Stimulated activated CD4-positive, alpha-beta T cell treated with anti-CD3 and anti-CD28 coated beads, TNF-alpha, amount 100 ng/mL, for 24 hours (primary cell): ENCODE results near the gene CXCL17.
A peak's percentile ranks its signal among the peaks of the same experiment; 100 is the strongest.
"Not testable (repeated sequence)": the region's sequence is repeated elsewhere in the genome, so short reads cannot be mapped to it uniquely, and the experiment has no call there.

Experiments
- DNase-seq, 3 experiments: peaks; one replicate each; pipeline ENCODE4 v3.0.0-alpha.2; 2020; ENCODE audit warnings: low read depth in 3 of 3

Gene CXCL17

GRCh38 chr19:42466521-42467182, 23.9 kb upstream of the CXCL17 start:
- DNase-seq: no peak

- no peak for DNase-seq
Measured at GRCh38 chr19:42465827-42466280, 23.1 kb upstream of the CXCL17 start.

DNA sequence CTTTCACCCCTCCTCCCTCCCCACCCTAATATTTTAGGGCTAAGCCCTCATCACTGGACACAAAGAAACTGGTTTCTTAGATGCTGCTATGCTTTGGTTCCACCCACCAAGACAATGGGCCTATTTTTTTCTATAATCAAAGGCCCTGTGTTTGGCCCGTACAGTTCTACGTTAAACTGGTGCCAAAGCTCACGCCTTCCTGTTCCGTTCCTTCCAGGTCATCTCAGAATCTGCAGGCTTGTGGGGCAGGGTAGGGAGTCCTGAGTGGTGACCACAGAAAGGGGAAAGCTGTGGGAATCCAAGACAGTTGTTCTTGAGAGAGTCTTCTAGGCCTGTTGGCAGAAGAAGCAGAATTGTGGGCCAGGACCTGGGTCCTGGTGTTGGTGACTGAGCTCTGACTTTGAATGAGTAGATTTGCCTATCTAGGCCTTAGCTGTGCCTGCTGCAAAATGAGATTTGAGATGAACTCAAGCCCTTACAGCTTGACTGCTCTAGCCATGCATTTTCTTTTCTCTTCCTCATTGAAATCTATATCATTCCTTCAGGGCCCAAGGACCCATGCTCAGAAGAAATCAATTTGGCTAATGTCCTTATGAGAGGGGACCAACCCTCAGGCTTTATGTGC, 19.1 kb upstream of the CXCL17 start:
- DNase-seq: no peak

DNA sequence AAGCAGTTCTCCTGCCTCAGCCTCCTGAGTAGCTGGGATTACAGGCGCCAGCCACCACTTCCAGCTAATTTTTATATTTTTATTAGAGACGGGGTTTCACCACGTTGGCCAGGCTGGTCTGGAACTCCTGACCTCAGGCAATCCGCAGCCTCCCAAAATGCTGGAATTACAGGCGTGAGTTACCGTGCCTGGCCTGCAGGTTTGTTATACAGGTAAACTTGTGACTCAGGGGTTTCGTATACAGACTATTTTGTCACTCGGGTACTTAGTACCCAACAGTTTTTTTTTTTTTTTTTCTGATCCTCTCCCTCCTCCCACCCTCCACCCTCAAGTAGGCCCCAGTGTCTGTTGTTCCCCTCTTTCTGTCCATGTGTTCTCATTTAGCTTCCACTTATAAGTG, 18.5 kb upstream of the CXCL17 start:
- not testable (repeated sequence) for DNase-seq

- no peak for DNase-seq
Measured at GRCh38 chr19:42459926-42460325, 17.2 kb upstream of the CXCL17 start.

DNA sequence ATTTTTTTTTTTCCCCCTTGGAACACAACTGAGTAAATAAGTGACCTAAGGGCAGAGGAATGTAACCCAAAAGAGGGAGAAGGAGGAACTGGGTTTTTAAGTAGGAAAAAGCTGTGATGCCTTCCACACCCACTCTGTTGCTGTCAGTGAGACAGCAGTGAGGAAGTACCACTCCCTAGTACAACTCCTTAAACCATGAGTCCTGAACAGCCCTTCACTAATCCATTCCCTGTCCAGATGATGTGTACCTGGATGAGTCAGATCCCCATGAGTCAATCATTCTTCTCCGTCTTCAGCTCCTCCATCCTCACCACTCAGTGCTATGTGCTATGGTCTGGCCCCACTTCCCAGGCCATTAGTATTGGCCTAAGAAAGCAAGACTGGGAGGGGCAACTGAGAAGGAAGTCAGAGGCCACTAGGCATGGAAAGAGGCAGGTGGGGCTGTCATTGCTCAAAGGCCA, 12.9 kb upstream of the CXCL17 start:
- DNase-seq: no peak

- DNase-seq: no peak
Measured at GRCh38 chr19:42455086-42455485, 12.3 kb upstream of the CXCL17 start.

- DNase-seq: no peak
Measured at GRCh38 chr19:42452590-42452989, 9.8 kb upstream of the CXCL17 start.

DNA sequence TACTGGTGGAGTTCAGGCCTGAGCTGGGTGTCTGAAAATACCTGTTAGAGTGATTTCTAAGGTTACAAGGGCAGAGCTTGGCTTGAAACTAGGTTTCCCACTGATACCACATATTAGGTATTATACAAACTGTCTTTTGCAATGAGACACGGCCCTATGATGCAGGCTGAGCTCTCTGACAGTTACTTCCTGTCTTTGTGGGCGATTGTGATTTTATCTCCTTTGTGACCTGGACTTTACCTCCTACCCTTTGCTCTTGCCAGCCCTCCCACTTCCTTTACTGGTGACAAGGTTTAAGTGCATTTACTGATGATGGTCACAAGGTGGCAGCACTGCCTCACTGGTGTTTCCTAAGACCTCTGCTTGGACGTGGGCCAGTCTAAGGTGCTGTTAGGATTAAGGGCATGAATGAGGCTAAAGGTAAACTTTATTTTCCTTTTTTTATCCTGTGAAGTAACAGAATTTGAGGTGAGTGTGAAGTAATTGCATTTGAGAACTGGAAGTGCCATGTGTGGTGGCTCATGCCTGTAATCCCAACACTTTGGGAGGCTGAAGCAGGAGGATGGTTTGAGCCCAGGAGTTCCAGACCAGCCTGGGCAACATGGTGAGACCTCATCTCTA, 7.7 kb upstream of the CXCL17 start:
- DNase-seq: peak; percentile 47 to 67 (median 62)

DNA sequence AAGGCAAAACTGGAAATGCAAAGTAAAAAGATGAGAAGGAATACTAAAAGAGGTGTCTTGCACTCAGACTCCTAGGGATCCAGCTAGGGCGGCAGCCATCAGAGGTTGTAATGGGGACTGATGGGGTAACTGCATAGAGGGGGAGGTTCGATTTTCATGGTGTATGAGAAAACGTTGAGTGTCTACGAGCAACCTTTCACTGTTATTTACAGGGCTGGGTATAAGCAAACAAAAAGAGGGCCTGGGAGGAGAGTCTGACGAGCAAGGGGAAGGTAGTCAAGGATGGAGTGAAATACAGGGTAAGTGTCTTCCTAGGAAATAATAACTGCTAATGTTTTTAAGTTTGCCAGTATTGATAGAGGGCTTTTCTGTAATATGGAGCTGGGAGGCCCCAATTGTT, 5.6 kb upstream of the CXCL17 start:
- DNase-seq: not testable (repeated sequence)

- DNase-seq: no peak
Measured at GRCh38 chr19:42445948-42446347, 3.2 kb upstream of the CXCL17 start.

DNA sequence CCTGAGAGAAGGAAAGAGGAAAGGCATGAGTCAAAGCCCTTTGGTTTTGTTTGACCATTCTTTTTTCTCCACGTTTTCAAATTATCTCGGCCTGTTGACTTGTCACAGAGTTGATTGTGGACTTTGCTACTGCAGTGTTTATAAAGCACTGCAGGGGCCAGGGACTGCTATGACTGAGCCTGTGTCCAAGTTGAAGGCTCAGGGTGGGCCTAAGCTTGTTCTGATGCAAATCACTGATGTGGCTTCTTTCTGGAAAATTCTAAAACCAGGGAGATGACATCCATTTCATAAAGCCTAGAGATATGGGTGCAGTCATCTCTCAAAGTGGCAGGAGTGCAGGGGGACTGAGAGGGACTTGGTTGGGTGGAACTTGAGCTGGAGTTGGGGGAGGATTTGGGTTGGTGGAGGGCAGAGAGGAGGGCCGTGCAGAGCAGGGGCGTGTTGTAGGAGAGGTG, 1.2 kb upstream of the CXCL17 start:
- DNase-seq: no peak

GRCh38 chr19:42441049-42441445, 1.7 kb downstream of the CXCL17 start:
- DNase-seq: no peak

- DNase-seq: peak; percentile 66 to 78 (median 67)
Measured at GRCh38 chr19:42440357-42441048, 2.2 kb downstream of the CXCL17 start.

DNA sequence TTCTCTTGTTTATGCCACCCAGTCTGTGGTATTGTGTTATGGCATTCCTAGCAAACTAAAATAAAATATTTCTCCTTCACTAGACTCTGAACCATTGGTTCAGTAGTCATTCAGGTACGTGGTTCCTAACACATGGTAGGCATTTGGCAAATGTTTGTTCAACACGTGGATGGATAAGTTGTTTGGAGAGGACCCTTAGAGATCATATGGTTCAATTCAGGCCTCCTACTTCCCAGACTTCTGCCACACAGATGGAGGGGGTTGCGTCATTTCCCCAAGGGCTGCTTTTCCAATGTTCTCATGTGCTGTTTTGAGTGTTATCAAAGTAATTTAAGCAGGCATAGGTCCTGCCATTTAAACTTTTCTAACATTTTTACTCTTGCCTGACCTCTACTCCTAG, 6.7 kb downstream of the CXCL17 start:
- no peak for DNase-seq

DNA sequence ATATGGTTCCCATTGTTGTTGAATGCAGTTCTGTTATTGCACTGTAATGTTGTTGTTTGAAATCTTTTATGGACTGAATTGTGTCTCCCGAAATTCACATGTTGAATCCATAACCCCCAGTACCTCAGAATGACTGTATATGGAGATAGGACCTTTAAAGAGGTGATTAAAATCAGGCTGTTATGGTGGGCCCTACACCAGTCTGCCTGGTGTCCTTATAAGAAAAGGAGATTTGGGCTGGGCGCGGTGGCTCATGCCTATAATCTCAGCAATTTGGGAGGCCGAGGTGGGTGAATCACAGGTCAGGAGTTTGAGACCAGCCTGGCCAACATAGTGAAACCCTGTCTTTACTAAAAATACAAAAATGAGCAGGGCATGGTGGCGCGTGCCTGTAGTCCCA, 7.4 kb downstream of the CXCL17 start:
- no peak for DNase-seq

- DNase-seq: peak; percentile 19 to 62 (median 46)
Measured at GRCh38 chr19:42433503-42434260, 9.1 kb downstream of the CXCL17 start.

- no peak for DNase-seq
Measured at GRCh38 chr19:42431486-42431885, 11.3 kb downstream of the CXCL17 start.

GRCh38 chr19:42428676-42429075, 14.1 kb downstream of the CXCL17 start:
- DNase-seq: no peak

DNA sequence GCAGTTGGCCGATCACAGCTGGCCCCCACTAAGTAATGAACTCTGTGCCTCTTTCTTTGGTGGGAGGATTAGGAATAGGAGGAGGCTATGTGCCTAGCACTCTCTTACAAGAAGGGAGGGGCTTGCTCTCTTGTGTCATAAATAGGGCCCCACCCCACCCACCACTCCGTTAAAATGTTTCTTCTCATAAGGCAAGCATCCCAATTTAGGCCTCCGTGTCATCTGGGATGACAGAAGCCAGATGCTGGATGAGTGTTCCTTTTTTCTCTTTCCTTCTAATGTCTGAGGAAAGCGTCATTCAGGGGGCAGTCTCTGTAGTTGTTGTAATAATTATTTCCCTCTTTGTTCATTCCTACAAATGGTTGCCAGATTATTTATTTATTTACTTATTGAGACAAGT, 15.4 kb downstream of the CXCL17 start, which contains the start of gene LIPE:
Gene LIPE, minus strand, starts transcription at position 76 of the 400 bp plus-strand sequence. CDS start 239 bp downstream, outside the sequence.
- no peak for DNase-seq

DNA sequence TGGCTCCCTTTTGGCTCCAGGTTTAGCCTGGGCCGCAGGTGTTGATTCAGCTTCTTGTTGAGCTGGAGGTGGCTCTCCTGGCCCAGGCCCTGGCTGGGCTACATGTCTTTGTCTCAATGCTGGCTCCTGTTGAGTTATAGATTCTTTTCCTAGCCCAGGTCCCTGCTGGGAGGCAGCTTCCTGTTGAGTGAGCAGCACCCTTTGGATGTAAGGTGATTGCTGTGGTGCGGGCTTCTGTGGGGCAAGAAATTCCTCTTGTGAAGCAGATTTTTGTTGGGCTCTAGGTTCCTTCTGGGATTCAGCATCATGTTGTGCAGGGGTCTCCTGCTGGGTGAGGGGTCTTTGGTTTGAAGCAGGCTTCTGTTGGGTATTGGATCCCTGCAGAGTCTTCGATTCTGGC, 16.1 kb downstream of the CXCL17 start:
- DNase-seq: no peak
